DND-41 (cell line): Measurements from ENCODE around the gene DACH1.

Source experiments
- CTCF ChIP-seq: IDR thresholded peaks from 2 replicates; pipeline ENCODE4 v1.5.1; 2012; ENCODE audit warnings: borderline replicate concordance, low read length, moderate library complexity, mild to moderate bottlenecking; ENCODE audit not compliant: poor library complexity, severe bottlenecking; ENCODE audit errors: extremely low read depth
- EZH2 ChIP-seq: IDR thresholded peaks from 3 replicates; pipeline ENCODE4 v1.6.1; 2012; ENCODE audit warnings: borderline replicate concordance, low read depth, mild to moderate bottlenecking, moderate library complexity, low read length, inconsistent platforms; ENCODE audit not compliant: severe bottlenecking

GRCh38 chr13:71577127-71577526 lies 289.9 kb downstream of the DACH1 start:
- no peak for TF ChIP-seq CTCF
- TF ChIP-seq EZH2: no peak
